ENCODE data around the gene C9orf72.

DNA sequence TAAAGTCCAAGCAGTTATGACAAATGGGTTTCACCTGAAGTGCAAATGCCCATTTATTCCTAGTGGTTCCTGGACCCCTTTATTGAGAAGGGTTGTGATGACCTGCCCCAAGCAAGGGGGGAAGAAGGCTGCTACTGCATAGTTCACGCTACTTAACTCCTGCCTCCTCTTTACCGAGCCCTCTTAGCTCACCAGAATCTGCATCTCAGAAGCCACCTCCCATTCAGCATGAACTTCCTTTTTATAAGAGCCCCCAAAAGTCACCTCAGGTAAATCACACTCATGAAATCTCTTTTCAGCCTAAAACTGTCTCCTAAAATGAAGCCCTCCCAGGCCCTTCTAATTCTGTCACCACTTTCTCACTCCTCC is 26.6 kb upstream of the C9orf72 start:
- TF ChIP-seq, protein P1, sequence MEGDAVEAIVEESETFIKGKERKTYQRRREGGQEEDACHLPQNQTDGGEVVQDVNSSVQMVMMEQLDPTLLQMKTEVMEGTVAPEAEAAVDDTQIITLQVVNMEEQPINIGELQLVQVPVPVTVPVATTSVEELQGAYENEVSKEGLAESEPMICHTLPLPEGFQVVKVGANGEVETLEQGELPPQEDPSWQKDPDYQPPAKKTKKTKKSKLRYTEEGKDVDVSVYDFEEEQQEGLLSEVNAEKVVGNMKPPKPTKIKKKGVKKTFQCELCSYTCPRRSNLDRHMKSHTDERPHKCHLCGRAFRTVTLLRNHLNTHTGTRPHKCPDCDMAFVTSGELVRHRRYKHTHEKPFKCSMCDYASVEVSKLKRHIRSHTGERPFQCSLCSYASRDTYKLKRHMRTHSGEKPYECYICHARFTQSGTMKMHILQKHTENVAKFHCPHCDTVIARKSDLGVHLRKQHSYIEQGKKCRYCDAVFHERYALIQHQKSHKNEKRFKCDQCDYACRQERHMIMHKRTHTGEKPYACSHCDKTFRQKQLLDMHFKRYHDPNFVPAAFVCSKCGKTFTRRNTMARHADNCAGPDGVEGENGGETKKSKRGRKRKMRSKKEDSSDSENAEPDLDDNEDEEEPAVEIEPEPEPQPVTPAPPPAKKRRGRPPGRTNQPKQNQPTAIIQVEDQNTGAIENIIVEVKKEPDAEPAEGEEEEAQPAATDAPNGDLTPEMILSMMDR (IDR thresholded peaks at IDR 0.05 in 2 of 3, conservative IDR thresholded peaks at IDR 0.05 in 1 of 3; ENCODE audit: insufficient read depth in 2 of 3, low read depth in 1 of 3, low read length in 3 of 3): no peak
- TF ChIP-seq, protein P2, sequence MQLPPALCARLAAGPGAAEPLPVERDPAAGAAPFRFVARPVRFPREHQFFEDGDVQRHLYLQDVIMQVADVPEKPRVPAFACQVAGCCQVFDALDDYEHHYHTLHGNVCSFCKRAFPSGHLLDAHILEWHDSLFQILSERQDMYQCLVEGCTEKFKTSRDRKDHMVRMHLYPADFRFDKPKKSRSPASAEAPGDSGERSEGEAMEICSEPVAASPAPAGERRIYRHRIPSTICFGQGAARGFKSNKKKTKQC (CRISPR knock-in tag; IDR thresholded peaks at IDR 0.05): no peak
- TF ChIP-seq ZNF668 (CRISPR knock-in tag; IDR thresholded peaks at IDR 0.05) (no peak), ZNF311 (CRISPR knock-in tag; IDR thresholded peaks at IDR 0.05) (no peak), POLR2G (IDR thresholded peaks at IDR 0.05; ENCODE audit: low read depth, low read length) (no peak), NRF1 (conservative IDR thresholded peaks at IDR 0.05 in 1 of 2, IDR thresholded peaks at IDR 0.05 in 1 of 2) (no peak), CHD2 (IDR thresholded peaks at IDR 0.05; ENCODE audit: low read depth, low read length) (no peak), RNF2 (IDR thresholded peaks at IDR 0.05) (no peak), FOXK2 (conservative IDR thresholded peaks at IDR 0.05 in 1 of 2, IDR thresholded peaks at IDR 0.05 in 1 of 2; ENCODE audit: low read depth in 2 of 2) (no peak), EZH2 (IDR thresholded peaks at IDR 0.05; ENCODE audit: borderline replicate concordance, low read depth, low read length) (no peak), FOXJ2 (tag; IDR thresholded peaks at IDR 0.05) (no peak), CBFA2T3 (IDR thresholded peaks at IDR 0.05) (no peak)
- TF ChIP-seq, protein P3, sequence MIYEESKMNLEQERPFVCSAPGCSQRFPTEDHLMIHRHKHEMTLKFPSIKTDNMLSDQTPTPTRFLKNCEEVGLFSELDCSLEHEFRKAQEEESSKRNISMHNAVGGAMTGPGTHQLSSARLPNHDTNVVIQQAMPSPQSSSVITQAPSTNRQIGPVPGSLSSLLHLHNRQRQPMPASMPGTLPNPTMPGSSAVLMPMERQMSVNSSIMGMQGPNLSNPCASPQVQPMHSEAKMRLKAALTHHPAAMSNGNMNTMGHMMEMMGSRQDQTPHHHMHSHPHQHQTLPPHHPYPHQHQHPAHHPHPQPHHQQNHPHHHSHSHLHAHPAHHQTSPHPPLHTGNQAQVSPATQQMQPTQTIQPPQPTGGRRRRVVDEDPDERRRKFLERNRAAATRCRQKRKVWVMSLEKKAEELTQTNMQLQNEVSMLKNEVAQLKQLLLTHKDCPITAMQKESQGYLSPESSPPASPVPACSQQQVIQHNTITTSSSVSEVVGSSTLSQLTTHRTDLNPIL (CRISPR knock-in tag; IDR thresholded peaks at IDR 0.05): no peak
- TF ChIP-seq, protein P4, sequence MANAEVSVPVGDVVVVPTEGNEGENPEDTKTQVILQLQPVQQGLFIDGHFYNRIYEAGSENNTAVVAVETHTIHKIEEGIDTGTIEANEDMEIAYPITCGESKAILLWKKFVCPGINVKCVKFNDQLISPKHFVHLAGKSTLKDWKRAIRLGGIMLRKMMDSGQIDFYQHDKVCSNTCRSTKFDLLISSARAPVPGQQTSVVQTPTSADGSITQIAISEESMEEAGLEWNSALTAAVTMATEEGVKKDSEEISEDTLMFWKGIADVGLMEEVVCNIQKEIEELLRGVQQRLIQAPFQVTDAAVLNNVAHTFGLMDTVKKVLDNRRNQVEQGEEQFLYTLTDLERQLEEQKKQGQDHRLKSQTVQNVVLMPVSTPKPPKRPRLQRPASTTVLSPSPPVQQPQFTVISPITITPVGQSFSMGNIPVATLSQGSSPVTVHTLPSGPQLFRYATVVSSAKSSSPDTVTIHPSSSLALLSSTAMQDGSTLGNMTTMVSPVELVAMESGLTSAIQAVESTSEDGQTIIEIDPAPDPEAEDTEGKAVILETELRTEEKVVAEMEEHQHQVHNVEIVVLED (CRISPR knock-in tag; IDR thresholded peaks at IDR 0.05): no peak

Data from K562 (cell line).